H1 (cell line): ENCODE data around the gene SLC23A3. TPM values are rescaled to one million over a fixed set of nuclear protein-coding genes. Genes with fewer than 3 reads are reported as not detected.

Experiments
- CTCF ChIA-PET: fragments of 300-600 bp; sonication (Branson Sonifier 250); formaldehyde crosslinking; loops from one replicate; lab custom pipeline; 2021; ENCODE audit not compliant: partially characterized antibody; lab: Charles Lee
- POLR2A ChIA-PET: fragments of 300-600 bp; sonication (Branson Sonifier 250); formaldehyde crosslinking; loops from one replicate; lab custom pipeline; 2021; ENCODE audit warnings: inconsistent platforms; ENCODE audit not compliant: partially characterized antibody; lab: Charles Lee
- DNase-seq, 2 experiments: peaks; one replicate each; pipeline versions ENCODE4 v3.0.0 to v3.0.0-alpha.2; 2010 to 2022; ENCODE audit warnings: low spot score in 2 of 2, low read depth in 1 of 2, mixed read lengths in 1 of 2
- FAIRE-seq: peaks from 2 replicates; lab custom pipeline; 2011; peaks lifted over from hg19 to GRCh38; lab: Jason Lieb, UNC
- H2AFZ ChIP-seq: 2 replicates; pipeline ENCODE4 v1.8.1; 2012; ENCODE audit warnings: low read length, inconsistent platforms
- H2AK5ac ChIP-seq: 2 replicates; pipeline ENCODE4 v1.6.1; 2013; ENCODE audit warnings: low read depth, low read length
- H2BK120ac ChIP-seq: replicated peaks from 2 replicates; pipeline ENCODE3; 2013; ENCODE audit warnings: low read depth, low read length, inconsistent platforms
- H2BK12ac ChIP-seq: 2 replicates; pipeline ENCODE4 v1.6.1; 2013; ENCODE audit warnings: low read depth, low read length
- H2BK15ac ChIP-seq: 2 replicates; pipeline ENCODE4 v1.6.1; 2013; ENCODE audit warnings: low read length
- H2BK20ac ChIP-seq: 2 replicates; pipeline ENCODE4 v1.6.1; 2013; ENCODE audit warnings: low read length
- H2BK5ac ChIP-seq: 2 replicates; pipeline ENCODE4 v1.6.1; 2013; ENCODE audit warnings: low read depth, low read length
- H3K14ac ChIP-seq: 2 replicates; pipeline ENCODE4 v1.6.1; 2013; ENCODE audit warnings: inconsistent platforms; ENCODE audit not compliant: insufficient read length
- H3K18ac ChIP-seq: 2 replicates; pipeline ENCODE4 v1.6.1; 2013; ENCODE audit warnings: low read length; ENCODE audit errors: extremely low read depth
- H3K23ac ChIP-seq: 2 replicates; pipeline ENCODE4 v1.6.1; 2013; ENCODE audit warnings: inconsistent platforms; ENCODE audit not compliant: insufficient read length
- H3K23me2 ChIP-seq: 2 replicates; pipeline ENCODE4 v1.6.1; 2013; ENCODE audit warnings: low read depth, low read length
- H3K27ac ChIP-seq: 2 replicates; pipeline ENCODE4 v1.6.1; 2011; ENCODE audit warnings: low read depth, low read length, inconsistent platforms
- H3K27me3 ChIP-seq, 4 experiments: replicated peaks in 1 of 4; 1 replicate in 1 of 4; 2 replicates in 3 of 4; pipeline versions ENCODE4 v1.6.1 to v1.8.1; 2011 to 2013; ENCODE audit warnings: low read length in 3 of 4, mild to moderate bottlenecking in 3 of 4, inconsistent platforms in 2 of 4, mixed read lengths in 2 of 4, moderate library complexity in 1 of 4; ENCODE audit not compliant: control insufficient read depth in 3 of 4, insufficient read depth in 3 of 4; ENCODE audit errors: extremely low read depth in 1 of 4
- H3K36me3 ChIP-seq, 4 experiments: 2 replicates each; pipeline versions ENCODE4 v1.6.1 to v1.8.1; 2011 to 2013; ENCODE audit warnings: mild to moderate bottlenecking in 4 of 4, low read length in 3 of 4, moderate library complexity in 2 of 4, control low read depth in 1 of 4, inconsistent platforms in 1 of 4; ENCODE audit not compliant: insufficient read depth in 4 of 4, control insufficient read depth in 2 of 4
- H3K4ac ChIP-seq: replicated peaks from 2 replicates; pipeline ENCODE3; 2013; ENCODE audit warnings: low read length, low read depth, mixed read lengths, inconsistent platforms; ENCODE audit not compliant: insufficient read length
- H3K4me1 ChIP-seq, 4 experiments: replicated peaks in 1 of 4; 1 replicate in 1 of 4; 2 replicates in 3 of 4; pipeline versions ENCODE4 v1.6.1 to v1.8.1; 2011 to 2013; ENCODE audit warnings: low read length in 3 of 4, inconsistent platforms in 2 of 4, mixed read lengths in 1 of 4; ENCODE audit not compliant: insufficient read depth in 4 of 4, control insufficient read depth in 3 of 4
- H3K4me2 ChIP-seq, 2 experiments: 2 replicates each; pipeline versions ENCODE4 v1.6.1 to v1.8.1; 2011 to 2013; ENCODE audit warnings: low read depth in 2 of 2, low read length in 2 of 2, control low read depth in 1 of 2, inconsistent platforms in 1 of 2, mild to moderate bottlenecking in 1 of 2; ENCODE audit not compliant: insufficient read depth in 1 of 2
- H3K4me3 ChIP-seq, 4 experiments: fragments of 200-600, 300-600 bp in 1 of 4; sonication (generic), shearing (Covaris generic), sonication (Bioruptor Twin) in 1 of 4; 2 replicates each; pipeline versions ENCODE4 v1.5.1 to v1.8.1; 2011 to 2016; ENCODE audit warnings: low read length in 4 of 4, low read depth in 3 of 4, control low read depth in 2 of 4, inconsistent platforms in 2 of 4, mild to moderate bottlenecking in 2 of 4, mixed read lengths in 1 of 4, moderate library complexity in 1 of 4; ENCODE audit not compliant: insufficient read depth in 2 of 4; ENCODE audit errors: extremely low read depth in 1 of 4
- H3K56ac ChIP-seq: replicated peaks from 2 replicates; pipeline ENCODE3; 2013; ENCODE audit warnings: low read depth, mild to moderate bottlenecking, mixed read lengths, low read length, inconsistent platforms; ENCODE audit not compliant: insufficient read length
- H3K79me1 ChIP-seq: 2 replicates; pipeline ENCODE4 v1.6.1; 2013; ENCODE audit warnings: low read depth, low read length, control low read depth
- H3K79me2 ChIP-seq, 2 experiments: 2 replicates each; pipeline versions ENCODE4 v1.6.1 to v1.8.1; 2012 to 2013; ENCODE audit warnings: low read length in 2 of 2, mild to moderate bottlenecking in 2 of 2, inconsistent platforms in 1 of 2; ENCODE audit not compliant: insufficient read depth in 2 of 2, control insufficient read depth in 1 of 2
- H3K9ac ChIP-seq, 4 experiments: replicated peaks in 1 of 4; 1 replicate in 1 of 4; 2 replicates in 3 of 4; pipeline versions ENCODE4 v1.6.1 to v1.8.1; 2011 to 2013; ENCODE audit warnings: low read depth in 3 of 4, low read length in 3 of 4, control low read depth in 2 of 4, mild to moderate bottlenecking in 2 of 4, moderate library complexity in 2 of 4, inconsistent platforms in 1 of 4; ENCODE audit errors: extremely low read depth in 1 of 4
- H3K9me3 ChIP-seq, 2 experiments: 2 replicates each; pipeline versions ENCODE4 v1.6.1 to v1.8.1; 2012 to 2013; ENCODE audit warnings: mild to moderate bottlenecking in 2 of 2, moderate library complexity in 2 of 2, control low read depth in 1 of 2, inconsistent platforms in 1 of 2, low read depth in 1 of 2, low read length in 1 of 2, mixed read lengths in 1 of 2; ENCODE audit not compliant: insufficient read depth in 2 of 2
- H4K20me1 ChIP-seq, 2 experiments: replicated peaks in 1 of 2; 2 replicates each; pipeline versions ENCODE3 to v1.8.1; 2011 to 2013; ENCODE audit warnings: inconsistent platforms in 2 of 2, low read length in 2 of 2, mild to moderate bottlenecking in 1 of 2; ENCODE audit not compliant: insufficient read depth in 2 of 2, control insufficient read depth in 1 of 2
- H4K5ac ChIP-seq: 2 replicates; pipeline ENCODE4 v1.6.1; 2013; ENCODE audit warnings: low read length, low read depth, mixed read lengths, inconsistent platforms; ENCODE audit not compliant: insufficient read length
- H4K8ac ChIP-seq: 2 replicates; pipeline ENCODE4 v1.8.0; 2013; ENCODE audit warnings: mild to moderate bottlenecking, moderate library complexity, low read length, inconsistent platforms; ENCODE audit not compliant: insufficient read depth; ENCODE audit errors: extremely low read depth
- H4K91ac ChIP-seq: replicated peaks from 2 replicates; pipeline ENCODE3; 2013; ENCODE audit warnings: low read length, mixed read lengths, inconsistent platforms; ENCODE audit not compliant: insufficient read length
- CEBPB ChIP-seq: IDR thresholded peaks from 2 replicates; pipeline ENCODE4 v1.6.1; 2012; ENCODE audit warnings: low read depth, low read length
- CHD2 ChIP-seq: IDR thresholded peaks from 2 replicates; pipeline ENCODE4 v1.6.1; 2012; ENCODE audit warnings: low read length, improper control_type of control experiment
- CTBP2 ChIP-seq: IDR thresholded peaks from 2 replicates; pipeline ENCODE4 v1.7.0; 2011; ENCODE audit warnings: borderline replicate concordance, mild to moderate bottlenecking, moderate library complexity, mixed read lengths, low read length; ENCODE audit not compliant: insufficient read depth, insufficient read length
- GTF2F1 ChIP-seq: IDR thresholded peaks from 2 replicates; pipeline ENCODE4 v1.6.1; 2012; ENCODE audit warnings: low read depth, low read length, improper control_type of control experiment, borderline replicate concordance
- KDM1A ChIP-seq: fragments of 200-600, 300-600 bp; sonication (generic); IDR thresholded peaks from 2 replicates; pipeline ENCODE4 v1.7.1; 2016; ENCODE audit warnings: mild to moderate bottlenecking, low read length, borderline replicate concordance
- MAFK ChIP-seq: IDR thresholded peaks from 2 replicates; pipeline ENCODE4 v1.6.1; 2012; ENCODE audit warnings: low read depth, mild to moderate bottlenecking, improper control_type of control experiment, low read length
- MAX ChIP-seq: IDR thresholded peaks from 2 replicates; pipeline ENCODE4 v1.6.1; 2012; ENCODE audit warnings: inconsistent platforms
- POLR2A ChIP-seq, 2 experiments: IDR thresholded peaks; 1 replicate in 1 of 2; 2 replicates in 1 of 2; pipeline ENCODE4 v1.6.1; 2011; ENCODE audit warnings: low read depth in 2 of 2, low read length in 2 of 2, mild to moderate bottlenecking in 2 of 2; ENCODE audit errors: control extremely low read depth in 1 of 2
- RBBP5 ChIP-seq: IDR thresholded peaks from 2 replicates; pipeline ENCODE4 v1.7.1; 2012; ENCODE audit warnings: low read depth, mild to moderate bottlenecking, inconsistent platforms, low read length, moderate library complexity, borderline replicate concordance
- RNF2 ChIP-seq: fragments of 200-900, 300-1000 bp; sonication (generic); IDR thresholded peaks from 2 replicates; pipeline ENCODE4 v1.7.1; 2016; ENCODE audit warnings: borderline replicate concordance, low read depth, mild to moderate bottlenecking, antibody characterized with exemption, low read length; ENCODE audit not compliant: poor library complexity, severe bottlenecking; ENCODE audit errors: missing control alignments
- SIRT6 ChIP-seq: IDR thresholded peaks from one replicate; pipeline ENCODE4 v1.7.1; 2012; ENCODE audit warnings: low read length, inconsistent platforms
- YY1 ChIP-seq: IDR thresholded peaks from 2 replicates; pipeline ENCODE4 v1.6.1; 2011; ENCODE audit warnings: low read depth, mild to moderate bottlenecking, low read length
- ZNF274 ChIP-seq: IDR thresholded peaks from 2 replicates; pipeline ENCODE4 v1.7.0; 2012; ENCODE audit warnings: low read length, borderline replicate concordance; ENCODE audit errors: extremely low read depth
- WGBS, 2 experiments: shearing (Covaris generic) in 1 of 2; methylation state at CpG; one replicate each; pipeline versions ENCODE4 v1.1.6 to v1.1.7; 2013 to 2015; ENCODE audit warnings: low lambda C conversion rate in 2 of 2, mixed read lengths in 2 of 2, inconsistent platforms in 1 of 2, low coverage in 1 of 2, missing lambda C conversion rate in 1 of 2; ENCODE audit not compliant: insufficient replicate concordance in 2 of 2, insufficient coverage in 1 of 2, insufficient read length in 1 of 2; ENCODE audit errors: extremely low coverage in 1 of 2, missing lambda C conversion rate in 1 of 2; 5-methylcytosine and 5-hydroxymethylcytosine counted together
- polyA plus RNA-seq, 7 experiments: library from polyadenylated mRNA; depleted of rRNA in 3 of 7; stranded (reverse) in 5 of 7; unstranded in 2 of 7; fragments of >200 nt in 5 of 7; fragments of 200-250 nt in 2 of 7; gene quantifications; 1 replicate in 5 of 7; 2 replicates in 1 of 7; 4 replicates in 1 of 7; pipeline versions ENCODE4 v1.2.1 to v1.2.3, GENCODE V29; 2011 to 2013; ENCODE audit warnings: missing spikeins in 2 of 7, mixed read lengths in 2 of 7
- total RNA-seq: library from RNA; stranded (reverse); fragmentation: NEBNext Ultra II Directional; extraction: Animal tissue kit (Norgen Biotek cat#: 25700); gene quantifications from 2 replicates; pipeline ENCODE4 v1.2.1, GENCODE V29; 2021

Gene SLC23A3
- total and polyA plus RNA-seq, 2 of the 8 experiments (the other 6 are each of a cell fraction or from before 2014, with no cell fraction given) = 0.35 to 0.84 TPM

GRCh38 chr2:219157396-219157795 lies 12.4 kb downstream of the SLC23A3 start:
- Histone ChIP-seq H3K4me1 (peaks cover 0 to 5% (median 2%) of the 10 kb centered on the region in 4 experiments; a peak in 3 of 7 replicates), H3K56ac (no peak overlapping the region), H3K14ac (no peak overlapping the region), H2AK5ac (no peak overlapping the region), H2BK15ac (no peak overlapping the region), H3K18ac (no peak overlapping the region), H2BK12ac (no peak overlapping the region), H2BK5ac (no peak overlapping the region), H4K91ac (no peak overlapping the region), H3K27me3 (no peaks in the 10 kb centered on the region; a peak in 1 of 7 replicates), H3K23me2 (peaks cover 2% of the 10 kb centered on the region; the same call in 1 of the 2 replicates), H2BK20ac (no peak overlapping the region), H3K9me3 (no peaks in the 10 kb centered on the region), H3K79me2 (no peaks in the 10 kb centered on the region), H4K8ac (no peak overlapping the region), H3K23ac (no peak overlapping the region), H4K5ac (no peak overlapping the region), H3K36me3 (peaks cover 0 to 2% (median 0%) of the 10 kb centered on the region in 4 experiments; a peak in 3 of 8 replicates), H2AFZ (no peak overlapping the region), H4K20me1 (peaks cover 2 to 5% of the 10 kb centered on the region in 2 experiments), H3K4me3 (no peak overlapping the region), H3K9ac (no peak overlapping the region), H3K4me2 (no peak overlapping the region), H2BK120ac (no peak overlapping the region), H3K27ac (no peak overlapping the region), H3K79me1 (no peaks in the 10 kb centered on the region), H3K4ac (no peak overlapping the region)
- no peak for FAIRE-seq
- DNase-seq = no peak
- TF ChIP-seq CHD2 = no peak
- TF ChIP-seq RNF2 = no peak
- no peak for TF ChIP-seq SIRT6
- no peak for TF ChIP-seq MAFK
- no peak for TF ChIP-seq CEBPB
- TF ChIP-seq KDM1A = no peak
- TF ChIP-seq MAX = no peak
- no peak for TF ChIP-seq GTF2F1
- no peak for TF ChIP-seq POLR2A (IDR thresholded peaks at IDR 0.05; ENCODE audit: control extremely low read depth in 1 of 2, low read depth in 2 of 2, low read length in 2 of 2)
- TF ChIP-seq RBBP5 = no peak
- TF ChIP-seq ZNF274 = no peak
- no peak for TF ChIP-seq YY1
- TF ChIP-seq CTBP2 = no peak
- CTCF ChIA-PET = interaction anchor here (0.6 to 12.5 kb wide), 25 partner anchors 9 to 281 kb away, joined by 3 to 149 read pairs (median 3); partner anchors contain the start of genes CDK5R2, CNPPD1, GLB1L and IHH
- POLR2A ChIA-PET = interaction anchor here (0.7 to 1.6 kb wide), 5 partner anchors 19 to 139 kb away, joined by 3 to 5 read pairs (median 3); partner anchors contain the start of gene CNPPD1
- 81% methylated on average over 8 of the region's 8 CpGs; no CpG with 5 or more reads in 1 of the 2 experiments for WGBS, 2 experiments
